Type B pancreatic cell (in vitro differentiated cells): ENCODE results near the gene TP53I3. TPM values are rescaled to one million over a fixed set of nuclear protein-coding genes. Genes with fewer than 3 reads are reported as not detected.

Source experiments
- DNase-seq: peaks from one replicate; pipeline ENCODE4 v3.0.0; 2021; ENCODE audit warnings: mixed read lengths; ENCODE audit not compliant: unreplicated experiment; ENCODE audit errors: extremely low spot score
- H3K27ac Mint-ChIP-seq: 2 replicates; pipeline ENCODE4 v1.8.0; 2021; ENCODE audit warnings: mild to moderate bottlenecking, mixed read lengths
- H3K27me3 Mint-ChIP-seq: 2 replicates; pipeline ENCODE4 v1.8.0; 2021; ENCODE audit warnings: mixed read lengths
- H3K36me3 Mint-ChIP-seq: 2 replicates; pipeline ENCODE4 v1.8.0; 2021; ENCODE audit warnings: mixed read lengths
- H3K4me1 Mint-ChIP-seq: one replicate; pipeline ENCODE4 v1.8.0; 2021; ENCODE audit warnings: mixed read lengths; ENCODE audit not compliant: unreplicated experiment
- H3K4me3 Mint-ChIP-seq: 2 replicates; pipeline ENCODE4 v1.8.0; 2021; ENCODE audit warnings: mild to moderate bottlenecking, mixed read lengths
- H3K9me3 Mint-ChIP-seq: 2 replicates; pipeline ENCODE4 v1.8.0; 2021; ENCODE audit warnings: mixed read lengths
- total RNA-seq: library from RNA; stranded (reverse); gene quantifications from 2 replicates; pipeline ENCODE4 v1.2.1, GENCODE V29; 2021; ENCODE audit warnings: low replicate concordance
- TF ChIP-seq, protein P1 (sequence below): fragments of 200-600 bp; sonication (generic); conservative IDR thresholded peaks from 2 replicates; pipeline ENCODE4 v1.5.0; 2021; ENCODE audit warnings: antibody characterized with exemption, mild to moderate bottlenecking

The TP53I3 gene
- total RNA-seq, 1 donor from 2014 or later = 74.0 TPM

DNA sequence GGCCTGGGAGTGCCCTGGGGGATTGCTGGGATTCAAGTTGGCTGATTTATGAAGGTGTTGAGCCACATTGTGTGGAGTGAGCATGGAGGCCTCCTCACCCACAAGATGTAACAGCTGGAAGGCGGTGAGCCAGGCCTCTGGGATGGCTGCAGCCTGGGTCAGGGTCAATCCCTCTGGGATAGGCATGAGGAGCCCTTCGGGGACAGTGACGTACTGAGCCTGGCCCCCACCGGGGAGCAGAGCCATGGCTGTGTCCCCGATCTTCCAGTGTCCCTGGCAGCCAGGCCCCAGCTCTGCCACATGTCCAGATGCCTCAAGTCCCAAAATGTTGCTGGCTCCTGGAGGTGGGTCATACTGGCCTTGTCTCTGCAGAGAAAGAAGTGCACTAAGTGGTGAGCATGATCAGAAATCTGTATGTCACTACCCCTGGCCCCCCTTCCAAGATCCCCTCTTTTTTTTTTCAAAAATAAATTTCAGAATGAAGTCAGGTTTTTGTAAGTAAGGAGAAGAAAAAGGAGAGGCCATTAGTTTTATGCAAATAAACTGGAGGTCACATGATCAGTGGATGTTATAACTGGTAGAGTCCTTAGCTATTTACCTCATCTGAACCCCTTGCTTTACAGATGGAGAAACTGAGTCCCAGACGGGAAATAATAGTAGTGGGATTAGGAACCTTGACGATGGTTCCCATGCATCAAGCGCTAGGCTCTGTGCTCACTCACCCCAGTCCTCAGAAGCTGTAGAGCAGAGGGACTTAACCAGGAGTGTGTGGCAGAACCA lies 1.7 kb downstream of the TP53I3 start:
- H3K9me3 Mint-ChIP-seq = no peaks in the 10 kb centered on the region
- H3K36me3 Mint-ChIP-seq = peaks cover 22% of the 10 kb centered on the region
- DNase-seq = no peak
- peak overlapping the region; percentile 98 for H3K27ac Mint-ChIP-seq
- no peaks in the 10 kb centered on the region for H3K27me3 Mint-ChIP-seq
- H3K4me1 Mint-ChIP-seq = peaks cover 17% of the 10 kb centered on the region
- peak overlapping the region; percentile 96 for H3K4me3 Mint-ChIP-seq
- TF ChIP-seq, protein P1, sequence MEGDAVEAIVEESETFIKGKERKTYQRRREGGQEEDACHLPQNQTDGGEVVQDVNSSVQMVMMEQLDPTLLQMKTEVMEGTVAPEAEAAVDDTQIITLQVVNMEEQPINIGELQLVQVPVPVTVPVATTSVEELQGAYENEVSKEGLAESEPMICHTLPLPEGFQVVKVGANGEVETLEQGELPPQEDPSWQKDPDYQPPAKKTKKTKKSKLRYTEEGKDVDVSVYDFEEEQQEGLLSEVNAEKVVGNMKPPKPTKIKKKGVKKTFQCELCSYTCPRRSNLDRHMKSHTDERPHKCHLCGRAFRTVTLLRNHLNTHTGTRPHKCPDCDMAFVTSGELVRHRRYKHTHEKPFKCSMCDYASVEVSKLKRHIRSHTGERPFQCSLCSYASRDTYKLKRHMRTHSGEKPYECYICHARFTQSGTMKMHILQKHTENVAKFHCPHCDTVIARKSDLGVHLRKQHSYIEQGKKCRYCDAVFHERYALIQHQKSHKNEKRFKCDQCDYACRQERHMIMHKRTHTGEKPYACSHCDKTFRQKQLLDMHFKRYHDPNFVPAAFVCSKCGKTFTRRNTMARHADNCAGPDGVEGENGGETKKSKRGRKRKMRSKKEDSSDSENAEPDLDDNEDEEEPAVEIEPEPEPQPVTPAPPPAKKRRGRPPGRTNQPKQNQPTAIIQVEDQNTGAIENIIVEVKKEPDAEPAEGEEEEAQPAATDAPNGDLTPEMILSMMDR = no peak

DNA sequence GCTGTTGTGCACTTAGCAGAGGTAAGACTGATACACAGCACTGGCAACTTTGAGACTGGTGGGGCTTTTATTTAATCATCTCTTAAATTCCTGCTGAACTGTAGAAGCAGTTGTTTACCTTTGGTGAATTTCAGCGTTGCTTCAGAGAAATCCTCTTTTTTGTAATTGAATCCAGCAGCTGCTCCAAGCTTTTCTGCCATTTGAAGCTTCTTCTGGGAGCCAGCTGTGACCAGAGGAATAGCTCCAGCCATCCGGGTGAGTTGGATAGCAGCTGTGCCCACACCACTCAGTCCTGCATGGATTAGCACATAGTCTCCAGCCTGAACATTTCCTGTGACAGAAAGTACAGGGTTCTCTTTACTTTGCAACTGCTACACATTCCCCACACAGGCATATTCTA lies 3.9 kb downstream of the TP53I3 start:
- DNase-seq = no peak
- Mint-ChIP-seq H3K4me1 (peaks cover 28% of the 10 kb centered on the region), H3K27me3 (no peaks in the 10 kb centered on the region), H3K27ac (no peak overlapping the region), H3K36me3 (peaks cover 22% of the 10 kb centered on the region), H3K4me3 (peak overlapping the region; percentile 44), H3K9me3 (no peaks in the 10 kb centered on the region)
- TF ChIP-seq, protein P1 = no peak

DNA sequence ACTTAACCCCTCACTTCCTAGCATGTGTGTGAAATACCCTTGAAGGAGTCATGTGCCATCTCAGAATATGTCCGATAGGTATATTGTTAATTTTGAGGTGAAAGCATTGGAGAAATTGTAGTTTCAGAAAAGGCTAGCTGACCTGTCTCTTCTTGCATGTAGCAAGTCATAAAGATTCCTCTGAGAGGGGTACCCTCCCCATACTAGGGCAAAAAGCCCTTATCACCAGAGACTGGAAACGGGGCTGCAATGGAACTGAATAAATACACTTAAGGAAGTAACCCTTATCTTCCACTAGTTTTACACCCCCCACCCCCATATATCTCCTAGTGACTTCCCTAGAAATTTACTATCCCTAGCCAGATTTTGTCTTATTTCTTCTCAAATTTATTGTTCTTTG lies 6.8 kb downstream of the TP53I3 start:
- H3K4me1 Mint-ChIP-seq = peaks cover 31% of the 10 kb centered on the region
- TF ChIP-seq, protein P1 = no peak
- no peak for DNase-seq
- H3K9me3 Mint-ChIP-seq = no peaks in the 10 kb centered on the region
- peak overlapping the region; percentile 97 for H3K4me3 Mint-ChIP-seq
- no peaks in the 10 kb centered on the region for H3K27me3 Mint-ChIP-seq
- H3K36me3 Mint-ChIP-seq = peaks cover 29% of the 10 kb centered on the region
- peak overlapping the region; percentile 95 for H3K27ac Mint-ChIP-seq

DNA sequence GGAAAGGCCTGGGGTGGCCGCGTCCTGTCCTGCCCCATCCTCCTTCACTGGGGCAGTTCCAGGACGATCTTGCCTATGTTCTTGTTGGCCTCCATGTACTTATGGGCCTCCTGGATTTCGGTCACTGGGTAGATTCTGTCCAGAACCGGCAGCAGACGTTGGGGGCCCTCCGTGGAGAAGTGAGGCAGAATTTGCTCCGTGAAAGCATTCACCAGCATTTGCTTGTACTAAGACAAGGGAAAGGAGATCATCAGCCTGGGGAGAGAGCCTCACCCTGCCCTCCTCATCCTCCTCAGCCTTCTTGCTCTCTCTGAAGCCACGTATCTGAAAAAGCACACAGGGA lies 7.1 kb downstream of the TP53I3 start:
- no peaks in the 10 kb centered on the region for H3K9me3 Mint-ChIP-seq

DNA sequence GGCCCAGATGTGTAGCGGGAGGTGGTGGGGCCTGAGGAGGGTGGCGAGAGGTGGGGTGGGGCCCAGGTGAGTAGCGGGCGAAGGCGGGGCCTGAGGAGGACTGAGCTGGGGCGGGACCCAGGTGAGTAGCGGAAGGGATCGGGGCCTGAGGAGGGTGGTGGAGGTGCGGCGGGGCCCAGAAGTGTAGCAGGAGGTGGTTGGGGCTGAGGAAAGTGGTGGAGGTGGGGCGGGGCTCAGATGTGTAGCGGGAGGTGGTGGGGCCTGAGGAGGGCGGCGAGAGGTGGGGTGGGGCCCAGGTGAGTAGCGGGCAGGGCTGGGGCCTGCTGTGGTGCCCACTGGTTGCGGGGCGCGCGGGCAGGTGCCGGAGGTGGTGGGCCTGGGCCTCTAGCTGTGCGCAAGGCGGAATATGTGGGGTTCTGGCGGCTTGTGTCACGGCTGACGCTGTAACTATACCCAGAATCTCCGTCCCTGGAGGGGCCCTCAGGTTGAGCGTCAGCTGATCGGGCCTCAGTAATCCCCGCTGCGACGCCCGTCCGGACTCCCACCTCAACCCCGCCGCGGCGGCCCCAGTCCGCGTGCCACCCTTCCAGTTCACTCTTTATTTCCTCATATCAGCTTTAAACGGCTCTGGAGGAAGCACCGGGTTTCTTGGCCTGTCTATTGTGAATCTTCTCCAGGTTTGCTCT lies 7.6 kb downstream of the TP53I3 start:
- DNase-seq = no peak
- peak overlapping the region; percentile 95 for H3K27ac Mint-ChIP-seq
- H3K9me3 Mint-ChIP-seq = no peaks in the 10 kb centered on the region
- peaks cover 29% of the 10 kb centered on the region for H3K36me3 Mint-ChIP-seq
- H3K4me1 Mint-ChIP-seq = peaks cover 31% of the 10 kb centered on the region
- TF ChIP-seq, protein P1 = no peak
- H3K4me3 Mint-ChIP-seq = peak overlapping the region; percentile 97
- H3K27me3 Mint-ChIP-seq = no peaks in the 10 kb centered on the region

More for the DNA sequence above, 7.1 kb downstream of the TP53I3 start:
- DNase-seq = no peak
- peaks cover 31% of the 10 kb centered on the region for H3K36me3 Mint-ChIP-seq
- H3K4me3 Mint-ChIP-seq = peak overlapping the region; percentile 97
- TF ChIP-seq, protein P1 = no peak
- no peaks in the 10 kb centered on the region for H3K27me3 Mint-ChIP-seq
- peaks cover 33% of the 10 kb centered on the region for H3K4me1 Mint-ChIP-seq
- H3K27ac Mint-ChIP-seq = peak overlapping the region; percentile 95
